Stimulated activated CD8-positive, alpha-beta memory T cell treated with anti-CD3 and anti-CD28 coated beads, Interleukin-4, amount 100 ng/mL, for 1 hour (primary cell): ENCODE data around the gene ATRNL1.

Source experiments
- DNase-seq, 2 donors: peaks; one replicate each; pipeline ENCODE4 v3.0.0-alpha.2; 2020; ENCODE audit warnings: low read depth in 2 of 2, low spot score in 1 of 2

ATRNL1 gene

DNA sequence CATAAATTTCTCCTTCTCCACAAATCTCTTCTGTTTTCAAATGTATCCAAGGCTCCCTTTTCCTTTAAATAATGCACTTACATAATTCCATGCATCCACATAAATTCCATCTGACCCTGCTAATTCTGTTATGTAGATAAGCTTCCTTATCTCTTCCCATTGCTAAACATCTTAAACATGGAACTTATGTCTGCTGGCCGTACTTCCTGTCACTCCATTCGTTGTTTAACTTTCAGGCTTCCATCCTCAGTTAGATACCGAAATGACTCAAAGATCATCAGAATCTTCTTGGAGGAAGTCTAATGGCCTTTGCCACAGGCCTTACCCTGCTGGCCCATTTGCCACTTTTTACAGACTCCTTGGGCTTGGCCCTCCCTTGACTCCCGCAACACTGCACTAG is 848.9 kb downstream of the ATRNL1 start:
- no peak for DNase-seq

GRCh38 chr10:115944538-115944937 is 851.4 kb downstream of the ATRNL1 start:
- DNase-seq = no peak

GRCh38 chr10:115945701-115946445 is 852.7 kb downstream of the ATRNL1 start:
- DNase-seq = no peak

GRCh38 chr10:115947104-115947503 is 853.9 kb downstream of the ATRNL1 start:
- DNase-seq = no peak

DNA sequence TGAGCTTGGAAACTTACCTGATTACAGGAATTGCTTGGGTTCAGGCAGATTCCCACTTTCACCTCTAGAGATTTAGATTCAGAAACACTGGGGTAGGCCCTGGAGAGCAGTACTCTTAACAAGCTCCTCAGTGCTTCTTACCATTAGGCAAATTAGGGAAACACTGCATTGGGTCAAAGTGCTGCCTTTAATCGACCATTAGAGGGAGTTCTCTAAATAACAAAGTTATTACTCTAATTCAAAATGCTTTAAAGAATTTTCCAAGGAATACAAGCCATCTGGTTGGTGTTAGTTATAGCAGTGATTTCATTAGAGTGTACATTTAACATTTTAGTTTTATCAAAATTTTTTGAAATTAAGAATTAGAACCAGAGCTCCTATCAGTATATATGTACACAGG is 855.3 kb downstream of the ATRNL1 start:
- no peak for DNase-seq

DNA sequence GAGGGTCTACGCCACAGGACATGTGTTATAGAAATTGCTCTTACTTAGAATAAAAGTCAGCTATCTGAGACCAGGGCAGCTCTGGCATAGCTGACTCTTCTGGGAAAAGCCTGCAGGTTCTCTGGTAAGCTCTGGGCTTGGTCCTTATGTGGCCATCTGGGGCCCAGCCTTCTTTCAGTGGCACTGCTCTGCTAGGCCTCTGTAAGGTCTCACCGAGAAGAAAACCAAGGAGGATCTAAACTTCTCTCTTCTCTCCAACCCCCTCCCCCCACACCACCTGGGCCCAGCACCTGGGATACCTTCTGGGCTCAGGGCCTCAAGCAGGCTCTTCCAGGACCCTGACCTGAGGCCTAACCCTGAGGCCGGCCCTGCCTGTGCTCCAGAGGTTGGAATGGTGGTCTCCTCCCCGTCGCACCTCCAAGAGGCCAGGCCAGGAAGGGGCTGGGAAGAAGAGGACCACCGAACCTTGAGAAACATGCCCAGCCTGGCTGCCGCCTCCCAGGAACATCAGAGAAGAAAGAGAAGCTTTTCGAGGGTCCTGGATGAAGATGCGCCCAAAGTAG is 856.2 kb downstream of the ATRNL1 start:
- no peak for DNase-seq

- no peak for DNase-seq
Measured at GRCh38 chr10:115950320-115950719, 857.2 kb downstream of the ATRNL1 start.

GRCh38 chr10:115951242-115951641 is 858.1 kb downstream of the ATRNL1 start:
- no peak for DNase-seq

DNA sequence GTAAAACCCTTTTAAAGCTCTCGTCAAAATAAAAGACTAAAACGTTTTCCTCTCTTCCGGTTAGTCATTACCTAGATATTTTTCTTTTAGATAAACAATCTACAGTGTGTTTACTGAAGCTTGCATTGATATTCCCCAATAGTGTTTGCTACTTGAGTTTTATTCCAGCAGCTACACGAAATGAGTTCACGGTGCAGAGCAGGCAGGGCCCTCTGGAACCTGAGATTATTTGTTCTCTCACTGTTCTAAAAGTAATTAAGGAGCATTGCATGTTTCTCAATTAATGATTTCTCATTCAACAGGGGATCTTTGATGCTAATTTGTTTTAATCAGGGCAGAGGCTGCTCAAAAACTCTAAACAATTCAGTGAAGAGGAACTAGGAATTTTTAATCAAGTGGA is 860.1 kb downstream of the ATRNL1 start:
- no peak for DNase-seq

DNA sequence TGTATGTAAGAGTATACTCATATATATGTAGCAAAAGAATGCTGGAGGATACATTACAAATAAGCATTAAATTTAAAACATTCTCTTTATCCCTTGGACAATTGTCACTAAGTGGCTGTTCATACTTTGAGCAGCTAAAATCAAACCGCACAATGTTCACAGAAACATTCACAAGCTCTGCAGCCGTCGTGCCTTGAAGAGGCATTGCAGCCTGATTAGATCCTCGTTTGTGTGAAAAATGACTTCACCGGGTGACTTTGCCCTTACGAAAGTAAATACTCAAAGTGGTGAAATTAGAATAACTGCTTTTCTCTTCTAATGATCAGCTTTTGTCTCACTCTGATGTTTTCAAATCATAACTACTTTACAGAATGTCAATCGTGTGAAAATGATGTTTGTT is 860.8 kb downstream of the ATRNL1 start:
- no peak for DNase-seq

GRCh38 chr10:115956225-115957011 is 863.3 kb downstream of the ATRNL1 start:
- no peak for DNase-seq

DNA sequence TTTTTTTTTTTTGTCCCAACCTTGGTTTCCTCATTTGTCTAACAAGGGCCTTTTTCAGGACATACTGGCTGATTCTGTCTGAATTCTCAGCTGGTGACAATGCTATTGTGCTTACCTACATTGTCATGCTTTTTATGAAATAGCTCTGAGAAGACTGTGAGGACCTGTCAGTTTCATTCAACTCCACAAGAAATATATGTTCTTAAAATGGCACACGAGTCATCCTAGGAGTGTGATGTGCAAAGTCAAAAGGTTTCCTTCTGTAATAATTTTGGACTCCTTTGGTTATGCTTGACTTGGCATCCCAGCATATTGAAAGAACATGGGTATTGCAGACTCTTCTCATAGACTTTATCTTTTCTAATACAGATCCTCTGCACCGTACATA is 863.8 kb downstream of the ATRNL1 start:
- DNase-seq = no peak

DNA sequence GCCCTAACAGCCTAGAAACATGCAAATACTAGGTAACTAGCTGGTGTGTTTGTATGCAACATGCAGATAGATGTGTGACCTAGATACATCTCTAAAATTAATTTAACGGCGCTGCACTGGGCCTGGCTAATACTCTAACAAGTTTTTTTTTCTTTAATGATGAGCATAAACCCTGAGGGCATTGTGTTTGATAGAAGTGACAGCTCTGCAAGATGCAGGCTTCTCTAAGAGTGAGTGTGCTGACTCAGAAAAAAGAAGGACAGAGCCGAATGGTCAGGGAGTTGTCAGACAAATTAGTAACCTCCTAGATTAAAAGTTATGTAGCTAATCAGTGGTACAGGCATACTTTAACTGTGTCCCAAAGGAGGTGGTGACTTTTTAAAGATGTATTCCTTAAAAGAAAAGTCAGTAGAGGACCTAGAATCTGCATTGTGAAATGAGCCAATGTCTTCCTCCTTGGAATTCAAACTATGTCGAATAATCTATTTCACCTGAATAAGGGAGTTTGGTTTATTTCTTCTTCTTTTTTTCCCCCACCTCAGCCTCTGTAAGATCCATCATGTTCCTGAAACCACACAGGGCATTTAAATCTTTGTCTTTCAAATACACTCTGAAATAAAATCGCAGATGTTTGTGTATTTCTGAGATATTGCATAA is 864.7 kb downstream of the ATRNL1 start:
- DNase-seq = no peak

DNA sequence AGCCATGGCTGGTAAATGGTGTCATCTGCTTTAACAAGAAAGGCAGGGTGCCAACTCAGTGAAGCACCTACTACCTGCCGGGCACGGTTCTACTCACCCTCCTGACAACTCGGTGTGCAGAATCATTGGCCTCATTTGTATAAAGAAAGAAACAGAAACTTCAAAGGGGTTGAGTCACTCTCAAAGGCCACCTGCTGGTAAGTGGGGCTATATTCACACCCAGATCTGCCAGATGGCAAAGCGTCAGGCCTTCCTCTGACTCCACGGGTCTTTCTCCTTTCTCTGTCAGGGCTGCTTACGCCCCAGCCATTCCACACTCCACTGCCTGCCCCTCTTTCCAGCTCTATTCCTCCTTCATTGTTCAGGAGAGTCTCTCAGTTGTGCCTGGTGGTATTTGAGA is 870.7 kb downstream of the ATRNL1 start:
- DNase-seq = no peak

GRCh38 chr10:115964827-115965226 is 871.7 kb downstream of the ATRNL1 start:
- no peak for DNase-seq

- DNase-seq = no peak
Measured at GRCh38 chr10:115965376-115965775, 872.2 kb downstream of the ATRNL1 start.

- no peak for DNase-seq
Measured at GRCh38 chr10:115968236-115968635, 875.1 kb downstream of the ATRNL1 start.

DNA sequence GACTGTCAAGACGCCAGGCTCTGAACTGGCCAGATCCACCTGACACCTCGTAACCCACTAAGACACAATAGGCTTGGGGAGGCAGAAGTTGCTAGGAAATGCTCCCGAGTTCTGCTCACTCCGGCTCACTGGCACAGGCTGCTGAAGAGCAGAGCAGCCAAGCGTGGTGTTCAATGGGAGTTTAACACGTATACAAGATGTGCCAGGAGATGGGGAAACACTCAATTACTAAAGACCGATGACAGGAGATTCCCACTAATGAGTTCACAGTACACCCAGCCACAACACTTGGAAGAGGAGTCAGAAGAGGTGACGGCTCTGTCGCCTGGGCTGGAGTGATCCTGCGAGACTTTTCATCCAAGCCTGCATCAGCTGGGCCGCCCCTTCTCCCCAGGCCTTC is 876.4 kb downstream of the ATRNL1 start:
- no peak for DNase-seq

DNA sequence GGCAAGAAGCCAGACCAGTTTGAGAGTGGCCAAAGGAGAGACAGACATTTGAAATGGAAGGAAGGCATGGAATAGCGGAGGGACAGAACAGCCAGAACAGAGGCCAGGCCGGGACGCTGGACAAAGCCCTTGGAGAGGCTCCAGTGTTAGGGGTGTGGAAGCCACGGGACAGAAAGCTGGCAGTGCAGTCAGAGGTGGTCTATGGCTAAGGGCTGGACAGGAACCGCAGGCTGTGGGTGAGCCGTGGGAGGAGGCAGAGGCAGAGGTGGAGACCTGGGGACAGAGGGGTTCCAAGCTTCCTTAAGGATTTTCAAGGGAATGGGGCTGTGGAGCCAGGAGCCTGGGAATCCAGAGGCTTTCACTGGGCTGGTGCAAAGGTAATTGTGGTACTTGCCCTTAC is 878.8 kb downstream of the ATRNL1 start:
- no peak for DNase-seq

- no peak for DNase-seq
Measured at GRCh38 chr10:115972426-115972825, 879.3 kb downstream of the ATRNL1 start.

DNA sequence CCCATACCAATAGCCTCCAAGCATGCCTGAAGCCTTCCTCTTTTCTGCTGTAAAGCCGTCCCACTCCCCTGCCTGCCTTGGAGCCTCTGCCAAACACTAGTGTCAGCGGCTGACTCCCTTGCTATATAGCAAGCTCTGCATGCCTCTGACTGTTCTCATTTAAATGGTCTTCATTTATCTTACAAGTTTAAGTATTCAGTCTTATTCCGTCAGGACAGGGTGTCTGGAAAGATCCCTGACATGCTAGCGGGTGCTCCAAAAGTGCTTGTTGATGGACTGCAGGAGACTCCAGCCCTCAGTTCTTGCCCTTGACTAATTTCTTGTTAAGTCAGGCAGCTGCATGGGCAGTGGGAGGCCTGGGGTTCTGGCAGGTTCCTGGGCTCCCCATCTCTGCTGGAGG is 881.2 kb downstream of the ATRNL1 start:
- no peak for DNase-seq
